ENCODE measurements around the gene PELI1.

PELI1 gene

GRCh38 chr2:64111426-64111825, 32.8 kb downstream of the PELI1 start:
- TF ChIP-seq EZH2phosphoT487 (IDR thresholded peaks at IDR 0.05; ENCODE audit: borderline replicate concordance, low read length): no peak
- TF ChIP-seq CTCF (IDR thresholded peaks at IDR 0.05; ENCODE audit: low read depth, low read length, poor library complexity, severe bottlenecking): no peak
- H3K36me3 ChIP-seq (ENCODE audit: control insufficient read depth, low read length): peaks cover 92% of the 10 kb centered on the region
- peaks cover 98% of the 10 kb centered on the region for H3K4me1 ChIP-seq (ENCODE audit: control insufficient read depth, low read length)
- no peaks in the 10 kb centered on the region for H3K9me2 ChIP-seq (replicated peaks; ENCODE audit: control insufficient read depth, low read length)
- peaks cover 100% of the 10 kb centered on the region for H3K79me2 ChIP-seq (ENCODE audit: control insufficient read depth, low read length)
- H3K27ac ChIP-seq (ENCODE audit: low read depth, low read length): peak overlapping the region; percentile 30; the same call in 1 of the 2 replicates
- no peak overlapping the region for H3K4me3 ChIP-seq (ENCODE audit: low read length)
- peak overlapping the region; percentile 28; the same call in 1 of the 2 replicates for H3K4me2 ChIP-seq (ENCODE audit: low read length)
- H4K20me1 ChIP-seq (ENCODE audit: control insufficient read depth, insufficient read depth, low read depth, low read length): peaks cover 10% of the 10 kb centered on the region
- no peaks in the 10 kb centered on the region for H3K27me3 ChIP-seq (ENCODE audit: control insufficient read depth, low read length)
- no peaks in the 10 kb centered on the region for H3K9me3 ChIP-seq (ENCODE audit: control insufficient read depth, insufficient read depth, low read length)
- peaks cover 48% of the 10 kb centered on the region for H3F3A ChIP-seq (ENCODE audit: control insufficient read depth, insufficient read depth)

- H3K79me2 ChIP-seq (ENCODE audit: control insufficient read depth, low read length): peaks cover 100% of the 10 kb centered on the region
- H3F3A ChIP-seq (ENCODE audit: control insufficient read depth, insufficient read depth): peaks cover 70% of the 10 kb centered on the region
- peaks cover 93% of the 10 kb centered on the region for H3K36me3 ChIP-seq (ENCODE audit: control insufficient read depth, low read length)
- no peak for TF ChIP-seq EZH2phosphoT487 (IDR thresholded peaks at IDR 0.05; ENCODE audit: borderline replicate concordance, low read length)
- H3K9me3 ChIP-seq (ENCODE audit: control insufficient read depth, insufficient read depth, low read length): no peaks in the 10 kb centered on the region
- peak overlapping the region; percentile 37 for H3K4me2 ChIP-seq (ENCODE audit: low read length)
- peak overlapping the region; percentile 56 for H3K27ac ChIP-seq (ENCODE audit: low read depth, low read length)
- H4K20me1 ChIP-seq (ENCODE audit: control insufficient read depth, insufficient read depth, low read depth, low read length): peaks cover 7% of the 10 kb centered on the region
- H3K27me3 ChIP-seq (ENCODE audit: control insufficient read depth, low read length): no peaks in the 10 kb centered on the region
- peaks cover 98% of the 10 kb centered on the region for H3K4me1 ChIP-seq (ENCODE audit: control insufficient read depth, low read length)
- H3K4me3 ChIP-seq (ENCODE audit: low read length): peak overlapping the region; percentile 23
- H3K9me2 ChIP-seq (replicated peaks; ENCODE audit: control insufficient read depth, low read length): no peaks in the 10 kb centered on the region
These were observed 35.5 kb downstream of the PELI1 start for GRCh38 chr2:64108666-64109241.

- Histone ChIP-seq H3K9me2 (replicated peaks; ENCODE audit: control insufficient read depth, low read length) (no peaks in the 10 kb centered on the region), H3K4me3 (ENCODE audit: low read length) (no peak overlapping the region), H3K9me3 (ENCODE audit: control insufficient read depth, insufficient read depth, low read length) (no peaks in the 10 kb centered on the region), H3F3A (ENCODE audit: control insufficient read depth, insufficient read depth) (peaks cover 75% of the 10 kb centered on the region), H3K27ac (ENCODE audit: low read depth, low read length) (peak overlapping the region; percentile 100), H3K4me2 (ENCODE audit: low read length) (peak overlapping the region; percentile 98), H3K4me1 (ENCODE audit: control insufficient read depth, low read length) (peaks cover 99% of the 10 kb centered on the region), H4K20me1 (ENCODE audit: control insufficient read depth, insufficient read depth, low read depth, low read length) (peaks cover 7% of the 10 kb centered on the region; the same call in 1 of the 2 replicates), H3K79me2 (ENCODE audit: control insufficient read depth, low read length) (peaks cover 87% of the 10 kb centered on the region), H3K36me3 (ENCODE audit: control insufficient read depth, low read length) (peaks cover 88% of the 10 kb centered on the region), H3K27me3 (ENCODE audit: control insufficient read depth, low read length) (no peaks in the 10 kb centered on the region)
- TF ChIP-seq EZH2phosphoT487 (IDR thresholded peaks at IDR 0.05; ENCODE audit: borderline replicate concordance, low read length) (no peak), CTCF (IDR thresholded peaks at IDR 0.05; ENCODE audit: low read depth, low read length, poor library complexity, severe bottlenecking) (no peak)
These were observed 37.7 kb downstream of the PELI1 start for GRCh38 chr2:64106481-64106880.

DNA sequence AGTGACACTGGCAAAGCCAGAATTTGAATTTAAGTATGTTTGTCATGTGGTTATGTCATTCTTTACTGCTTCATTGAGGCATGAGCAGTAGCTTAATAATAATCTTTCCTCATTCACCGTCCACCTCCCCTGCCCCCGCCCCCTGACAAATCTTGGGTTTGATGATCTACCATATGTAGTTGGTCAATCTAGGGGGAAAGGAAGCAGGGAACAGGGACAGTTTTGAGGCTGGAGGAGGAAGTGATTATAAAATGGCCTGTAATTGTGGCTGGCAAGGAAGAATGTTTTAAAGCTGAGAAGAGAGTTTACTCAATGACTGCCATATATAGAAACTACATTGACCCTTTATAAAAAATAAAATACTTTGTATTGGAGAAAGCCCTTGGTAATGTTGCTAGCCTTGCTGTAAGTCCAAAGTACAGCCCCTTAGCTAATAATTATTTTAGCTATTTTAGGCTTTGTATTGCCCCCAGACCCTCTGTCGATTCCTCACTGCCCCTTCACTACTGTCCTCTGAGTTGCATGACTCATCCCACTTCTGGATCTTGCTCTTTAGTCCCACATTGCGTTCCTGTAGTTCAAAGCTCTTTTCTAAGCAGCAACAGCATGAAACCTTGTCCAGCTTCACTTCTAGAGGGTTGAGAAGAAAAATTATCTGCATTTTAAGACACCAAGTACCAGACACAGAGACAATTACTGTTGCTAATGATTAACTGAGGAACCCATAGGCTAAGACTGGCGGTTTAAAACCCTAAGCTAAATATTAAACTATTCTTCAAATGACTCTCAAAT, 38.4 kb downstream of the PELI1 start:
- Histone ChIP-seq H3K4me2 (ENCODE audit: low read length) (peak overlapping the region; percentile 98), H3K4me1 (ENCODE audit: control insufficient read depth, low read length) (peaks cover 99% of the 10 kb centered on the region), H3K79me2 (ENCODE audit: control insufficient read depth, low read length) (peaks cover 81% of the 10 kb centered on the region), H3K36me3 (ENCODE audit: control insufficient read depth, low read length) (peaks cover 88% of the 10 kb centered on the region), H3F3A (ENCODE audit: control insufficient read depth, insufficient read depth) (peaks cover 75% of the 10 kb centered on the region), H3K4me3 (ENCODE audit: low read length) (no peak overlapping the region; the same call in 1 of the 2 replicates), H3K27me3 (ENCODE audit: control insufficient read depth, low read length) (no peaks in the 10 kb centered on the region), H3K9me2 (replicated peaks; ENCODE audit: control insufficient read depth, low read length) (no peaks in the 10 kb centered on the region), H3K9me3 (ENCODE audit: control insufficient read depth, insufficient read depth, low read length) (no peaks in the 10 kb centered on the region), H4K20me1 (ENCODE audit: control insufficient read depth, insufficient read depth, low read depth, low read length) (peaks cover 7% of the 10 kb centered on the region; the same call in 1 of the 2 replicates), H3K27ac (ENCODE audit: low read depth, low read length) (peak overlapping the region; percentile 100)
- TF ChIP-seq CTCF (IDR thresholded peaks at IDR 0.05; ENCODE audit: low read depth, low read length, poor library complexity, severe bottlenecking): no peak
- TF ChIP-seq EZH2phosphoT487 (IDR thresholded peaks at IDR 0.05; ENCODE audit: borderline replicate concordance, low read length): no peak

Data from DOHH2 (cell line).